H1 (cell line): Measurements from ENCODE around the gene CHAC1. TPM values are rescaled to one million over a fixed set of nuclear protein-coding genes. Genes with fewer than 3 reads are reported as not detected.

Experiments
- CTCF ChIA-PET: fragments of 300-600 bp; sonication (Branson Sonifier 250); formaldehyde crosslinking; loops from one replicate; lab custom pipeline; 2021; ENCODE audit not compliant: partially characterized antibody; lab: Charles Lee
- POLR2A ChIA-PET: fragments of 300-600 bp; sonication (Branson Sonifier 250); formaldehyde crosslinking; loops from one replicate; lab custom pipeline; 2021; ENCODE audit warnings: inconsistent platforms; ENCODE audit not compliant: partially characterized antibody; lab: Charles Lee
- DNase-seq, 2 experiments: peaks; one replicate each; pipeline versions ENCODE4 v3.0.0 to v3.0.0-alpha.2; 2010 to 2022; ENCODE audit warnings: low spot score in 2 of 2, low read depth in 1 of 2, mixed read lengths in 1 of 2
- FAIRE-seq: peaks from 2 replicates; lab custom pipeline; 2011; peaks lifted over from hg19 to GRCh38; lab: Jason Lieb, UNC
- H2AFZ ChIP-seq: 2 replicates; pipeline ENCODE4 v1.8.1; 2012; ENCODE audit warnings: low read length, inconsistent platforms
- H2AK5ac ChIP-seq: 2 replicates; pipeline ENCODE4 v1.6.1; 2013; ENCODE audit warnings: low read depth, low read length
- H2BK120ac ChIP-seq: replicated peaks from 2 replicates; pipeline ENCODE3; 2013; ENCODE audit warnings: low read depth, low read length, inconsistent platforms
- H2BK12ac ChIP-seq: 2 replicates; pipeline ENCODE4 v1.6.1; 2013; ENCODE audit warnings: low read depth, low read length
- H2BK15ac ChIP-seq: 2 replicates; pipeline ENCODE4 v1.6.1; 2013; ENCODE audit warnings: low read length
- H2BK20ac ChIP-seq: 2 replicates; pipeline ENCODE4 v1.6.1; 2013; ENCODE audit warnings: low read length
- H2BK5ac ChIP-seq: 2 replicates; pipeline ENCODE4 v1.6.1; 2013; ENCODE audit warnings: low read depth, low read length
- H3K14ac ChIP-seq: 2 replicates; pipeline ENCODE4 v1.6.1; 2013; ENCODE audit warnings: inconsistent platforms; ENCODE audit not compliant: insufficient read length
- H3K18ac ChIP-seq: 2 replicates; pipeline ENCODE4 v1.6.1; 2013; ENCODE audit warnings: low read length; ENCODE audit errors: extremely low read depth
- H3K23ac ChIP-seq: 2 replicates; pipeline ENCODE4 v1.6.1; 2013; ENCODE audit warnings: inconsistent platforms; ENCODE audit not compliant: insufficient read length
- H3K23me2 ChIP-seq: 2 replicates; pipeline ENCODE4 v1.6.1; 2013; ENCODE audit warnings: low read depth, low read length
- H3K27ac ChIP-seq: 2 replicates; pipeline ENCODE4 v1.6.1; 2011; ENCODE audit warnings: low read depth, low read length, inconsistent platforms
- H3K27me3 ChIP-seq, 4 experiments: replicated peaks in 1 of 4; 1 replicate in 1 of 4; 2 replicates in 3 of 4; pipeline versions ENCODE4 v1.6.1 to v1.8.1; 2011 to 2013; ENCODE audit warnings: low read length in 3 of 4, mild to moderate bottlenecking in 3 of 4, inconsistent platforms in 2 of 4, mixed read lengths in 2 of 4, moderate library complexity in 1 of 4; ENCODE audit not compliant: control insufficient read depth in 3 of 4, insufficient read depth in 3 of 4; ENCODE audit errors: extremely low read depth in 1 of 4
- H3K36me3 ChIP-seq, 4 experiments: 2 replicates each; pipeline versions ENCODE4 v1.6.1 to v1.8.1; 2011 to 2013; ENCODE audit warnings: mild to moderate bottlenecking in 4 of 4, low read length in 3 of 4, moderate library complexity in 2 of 4, control low read depth in 1 of 4, inconsistent platforms in 1 of 4; ENCODE audit not compliant: insufficient read depth in 4 of 4, control insufficient read depth in 2 of 4
- H3K4ac ChIP-seq: replicated peaks from 2 replicates; pipeline ENCODE3; 2013; ENCODE audit warnings: low read length, low read depth, mixed read lengths, inconsistent platforms; ENCODE audit not compliant: insufficient read length
- H3K4me1 ChIP-seq, 4 experiments: replicated peaks in 1 of 4; 1 replicate in 1 of 4; 2 replicates in 3 of 4; pipeline versions ENCODE4 v1.6.1 to v1.8.1; 2011 to 2013; ENCODE audit warnings: low read length in 3 of 4, inconsistent platforms in 2 of 4, mixed read lengths in 1 of 4; ENCODE audit not compliant: insufficient read depth in 4 of 4, control insufficient read depth in 3 of 4
- H3K4me2 ChIP-seq, 2 experiments: 2 replicates each; pipeline versions ENCODE4 v1.6.1 to v1.8.1; 2011 to 2013; ENCODE audit warnings: low read depth in 2 of 2, low read length in 2 of 2, control low read depth in 1 of 2, inconsistent platforms in 1 of 2, mild to moderate bottlenecking in 1 of 2; ENCODE audit not compliant: insufficient read depth in 1 of 2
- H3K4me3 ChIP-seq, 4 experiments: fragments of 200-600, 300-600 bp in 1 of 4; sonication (generic), shearing (Covaris generic), sonication (Bioruptor Twin) in 1 of 4; 2 replicates each; pipeline versions ENCODE4 v1.5.1 to v1.8.1; 2011 to 2016; ENCODE audit warnings: low read length in 4 of 4, low read depth in 3 of 4, control low read depth in 2 of 4, inconsistent platforms in 2 of 4, mild to moderate bottlenecking in 2 of 4, mixed read lengths in 1 of 4, moderate library complexity in 1 of 4; ENCODE audit not compliant: insufficient read depth in 2 of 4; ENCODE audit errors: extremely low read depth in 1 of 4
- H3K56ac ChIP-seq: replicated peaks from 2 replicates; pipeline ENCODE3; 2013; ENCODE audit warnings: low read depth, mild to moderate bottlenecking, mixed read lengths, low read length, inconsistent platforms; ENCODE audit not compliant: insufficient read length
- H3K79me1 ChIP-seq: 2 replicates; pipeline ENCODE4 v1.6.1; 2013; ENCODE audit warnings: low read depth, low read length, control low read depth
- H3K79me2 ChIP-seq, 2 experiments: 2 replicates each; pipeline versions ENCODE4 v1.6.1 to v1.8.1; 2012 to 2013; ENCODE audit warnings: low read length in 2 of 2, mild to moderate bottlenecking in 2 of 2, inconsistent platforms in 1 of 2; ENCODE audit not compliant: insufficient read depth in 2 of 2, control insufficient read depth in 1 of 2
- H3K9ac ChIP-seq, 4 experiments: replicated peaks in 1 of 4; 1 replicate in 1 of 4; 2 replicates in 3 of 4; pipeline versions ENCODE4 v1.6.1 to v1.8.1; 2011 to 2013; ENCODE audit warnings: low read depth in 3 of 4, low read length in 3 of 4, control low read depth in 2 of 4, mild to moderate bottlenecking in 2 of 4, moderate library complexity in 2 of 4, inconsistent platforms in 1 of 4; ENCODE audit errors: extremely low read depth in 1 of 4
- H3K9me3 ChIP-seq, 2 experiments: 2 replicates each; pipeline versions ENCODE4 v1.6.1 to v1.8.1; 2012 to 2013; ENCODE audit warnings: mild to moderate bottlenecking in 2 of 2, moderate library complexity in 2 of 2, control low read depth in 1 of 2, inconsistent platforms in 1 of 2, low read depth in 1 of 2, low read length in 1 of 2, mixed read lengths in 1 of 2; ENCODE audit not compliant: insufficient read depth in 2 of 2
- H4K20me1 ChIP-seq, 2 experiments: replicated peaks in 1 of 2; 2 replicates each; pipeline versions ENCODE3 to v1.8.1; 2011 to 2013; ENCODE audit warnings: inconsistent platforms in 2 of 2, low read length in 2 of 2, mild to moderate bottlenecking in 1 of 2; ENCODE audit not compliant: insufficient read depth in 2 of 2, control insufficient read depth in 1 of 2
- H4K5ac ChIP-seq: 2 replicates; pipeline ENCODE4 v1.6.1; 2013; ENCODE audit warnings: low read length, low read depth, mixed read lengths, inconsistent platforms; ENCODE audit not compliant: insufficient read length
- H4K8ac ChIP-seq: 2 replicates; pipeline ENCODE4 v1.8.0; 2013; ENCODE audit warnings: mild to moderate bottlenecking, moderate library complexity, low read length, inconsistent platforms; ENCODE audit not compliant: insufficient read depth; ENCODE audit errors: extremely low read depth
- H4K91ac ChIP-seq: replicated peaks from 2 replicates; pipeline ENCODE3; 2013; ENCODE audit warnings: low read length, mixed read lengths, inconsistent platforms; ENCODE audit not compliant: insufficient read length
- POLR2A ChIP-seq, 2 experiments: IDR thresholded peaks; 1 replicate in 1 of 2; 2 replicates in 1 of 2; pipeline ENCODE4 v1.6.1; 2011; ENCODE audit warnings: low read depth in 2 of 2, low read length in 2 of 2, mild to moderate bottlenecking in 2 of 2; ENCODE audit errors: control extremely low read depth in 1 of 2
- RFX5 ChIP-seq: IDR thresholded peaks from 2 replicates; pipeline ENCODE4 v1.6.1; 2011; ENCODE audit warnings: low read depth, low read length, improper control_type of control experiment, borderline replicate concordance
- TCF12 ChIP-seq: IDR thresholded peaks from 2 replicates; pipeline ENCODE4 v1.6.1; 2011; ENCODE audit warnings: low read depth, mild to moderate bottlenecking, low read length
- WGBS, 2 experiments: shearing (Covaris generic) in 1 of 2; methylation state at CpG; one replicate each; pipeline versions ENCODE4 v1.1.6 to v1.1.7; 2013 to 2015; ENCODE audit warnings: low lambda C conversion rate in 2 of 2, mixed read lengths in 2 of 2, inconsistent platforms in 1 of 2, low coverage in 1 of 2, missing lambda C conversion rate in 1 of 2; ENCODE audit not compliant: insufficient replicate concordance in 2 of 2, insufficient coverage in 1 of 2, insufficient read length in 1 of 2; ENCODE audit errors: extremely low coverage in 1 of 2, missing lambda C conversion rate in 1 of 2; 5-methylcytosine and 5-hydroxymethylcytosine counted together
- polyA plus RNA-seq, 7 experiments: library from polyadenylated mRNA; depleted of rRNA in 3 of 7; stranded (reverse) in 5 of 7; unstranded in 2 of 7; fragments of >200 nt in 5 of 7; fragments of 200-250 nt in 2 of 7; gene quantifications; 1 replicate in 5 of 7; 2 replicates in 1 of 7; 4 replicates in 1 of 7; pipeline versions ENCODE4 v1.2.1 to v1.2.3, GENCODE V29; 2011 to 2013; ENCODE audit warnings: missing spikeins in 2 of 7, mixed read lengths in 2 of 7
- total RNA-seq: library from RNA; stranded (reverse); fragmentation: NEBNext Ultra II Directional; extraction: Animal tissue kit (Norgen Biotek cat#: 25700); gene quantifications from 2 replicates; pipeline ENCODE4 v1.2.1, GENCODE V29; 2021

Gene CHAC1
- total and polyA plus RNA-seq, 2 of the 8 experiments (the other 6 are each of a cell fraction or from before 2014, with no cell fraction given) = 34.3 to 159 TPM

DNA sequence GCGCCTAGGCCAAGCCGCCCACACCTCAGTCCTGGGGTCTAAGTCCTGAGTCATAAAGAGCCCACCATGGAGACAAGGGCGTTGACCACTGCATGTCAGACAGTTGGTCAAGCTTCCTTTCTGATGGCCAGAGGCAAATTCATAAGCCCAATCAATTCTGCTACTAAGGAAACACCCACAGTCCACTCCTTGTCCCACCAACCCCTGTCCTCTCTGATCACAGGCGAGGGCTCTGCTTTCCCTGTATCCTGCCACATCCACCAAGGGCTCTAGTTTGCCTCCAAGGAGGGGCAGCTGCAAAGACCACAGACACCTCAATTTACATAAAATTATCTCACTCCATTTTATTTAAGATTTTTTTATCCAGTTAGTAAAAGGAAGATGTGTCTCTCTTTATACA lies 25.3 kb downstream of the CHAC1 start:
- ChIA-PET CTCF (interaction anchor here (0.8 to 4.4 kb wide), 6 partner anchors 19 to 76 kb away, joined by 3 to 24 read pairs (median 4); no protein-coding TSS in a partner anchor), POLR2A (interaction anchor here (0.9 to 1.6 kb wide), 2 partner anchors 20 to 26 kb away, joined by 4 to 6 read pairs; partner anchors contain the start of gene CHAC1)
- H2AK5ac ChIP-seq = no peak overlapping the region
- H3K79me1 ChIP-seq = no peaks in the 10 kb centered on the region; the same call in 1 of the 2 replicates
- no peak overlapping the region for H2BK20ac ChIP-seq
- H3K56ac ChIP-seq = no peak overlapping the region
- no peak overlapping the region for H2BK5ac ChIP-seq
- no peaks in the 10 kb centered on the region for H3K9me3 ChIP-seq
- H3K18ac ChIP-seq = no peak overlapping the region
- TF ChIP-seq RFX5 (no peak), POLR2A (IDR thresholded peaks at IDR 0.05; ENCODE audit: control extremely low read depth in 1 of 2, low read depth in 2 of 2, low read length in 2 of 2) (no peak), TCF12 (no peak)
- no peaks in the 10 kb centered on the region for H3K4me1 ChIP-seq
- peaks cover 3 to 4% of the 10 kb centered on the region in 2 experiments for H4K20me1 ChIP-seq
- H2BK12ac ChIP-seq = no peak overlapping the region
- WGBS, 2 experiments = 91% methylated on average over 4 of the region's 4 CpGs; no CpG with 5 or more reads in 1 of the 2 experiments
- no peak overlapping the region for H3K4me2 ChIP-seq
- H3K27me3 ChIP-seq = no peaks in the 10 kb centered on the region
- DNase-seq (no peak), FAIRE-seq (no peak)
- no peak overlapping the region for H3K4ac ChIP-seq
- no peak overlapping the region for H3K14ac ChIP-seq
- no peak overlapping the region for H3K27ac ChIP-seq
- H2BK15ac ChIP-seq = no peak overlapping the region
- no peaks in the 10 kb centered on the region for H3K23me2 ChIP-seq
- no peak overlapping the region for H4K5ac ChIP-seq
- no peaks in the 10 kb centered on the region for H3K79me2 ChIP-seq
- no peak overlapping the region for H4K91ac ChIP-seq
- H2AFZ ChIP-seq = no peak overlapping the region
- H4K8ac ChIP-seq = no peak overlapping the region
- peaks cover 24 to 57% (median 46%) of the 10 kb centered on the region in 4 experiments for H3K36me3 ChIP-seq
- H3K9ac ChIP-seq = no peak overlapping the region
- no peak overlapping the region for H3K4me3 ChIP-seq
- no peak overlapping the region for H3K23ac ChIP-seq
- H2BK120ac ChIP-seq = no peak overlapping the region
